NCI-H2227 (cell line): ENCODE data around the gene PER2.

ENCODE experiments used
- DNase-seq: peaks from one replicate; lab custom pipeline; 2025; ENCODE audit not compliant: unreplicated experiment; lab: John Stamatoyannopoulos, UW

The PER2 gene

GRCh38 chr2:238231809-238232208, 56.6 kb downstream of the PER2 start:
- no peak for DNase-seq

GRCh38 chr2:238231251-238231793, 57.1 kb downstream of the PER2 start:
- DNase-seq, result peak; percentile 49

- DNase-seq, result no peak
Observed at GRCh38 chr2:238230699-238231098, 57.7 kb downstream of the PER2 start.

GRCh38 chr2:238228700-238229099, 59.7 kb downstream of the PER2 start:
- no peak for DNase-seq

- no peak for DNase-seq
Observed at GRCh38 chr2:238227587-238228032, 60.8 kb downstream of the PER2 start.

- no peak for DNase-seq
Observed at GRCh38 chr2:238226698-238227586, 61.5 kb downstream of the PER2 start.

- DNase-seq, result no peak
Observed at GRCh38 chr2:238225911-238226697, 62.3 kb downstream of the PER2 start.

- no peak for DNase-seq
Observed at GRCh38 chr2:238225121-238225520, 63.3 kb downstream of the PER2 start.

- DNase-seq, result no peak
Observed at GRCh38 chr2:238224356-238225035, 63.9 kb downstream of the PER2 start.

- DNase-seq, result peak; percentile 18
Observed at GRCh38 chr2:238220892-238221521, 67.4 kb downstream of the PER2 start.

GRCh38 chr2:238220274-238220891, 68.0 kb downstream of the PER2 start:
- DNase-seq, result no peak

GRCh38 chr2:238216651-238217184, 71.7 kb downstream of the PER2 start:
- DNase-seq, result no peak

- DNase-seq, result no peak
Observed at GRCh38 chr2:238207006-238207405, 81.4 kb downstream of the PER2 start.

- no peak for DNase-seq
Observed at GRCh38 chr2:238203973-238204683, 84.3 kb downstream of the PER2 start.

GRCh38 chr2:238203094-238203972, 85.1 kb downstream of the PER2 start, which contains the start of gene ILKAP:
Gene ILKAP (minus strand): TSS chr2:238203695. CDS start chr2:238203553, 142 bp downstream.
- peak; percentile 92 for DNase-seq

GRCh38 chr2:238202326-238203093, 85.9 kb downstream of the PER2 start:
- no peak for DNase-seq
